Activated CD8-positive, alpha-beta memory T cell treated with anti-CD3 and anti-CD28 coated beads for 4 hours (primary cell): ENCODE measurements around the gene NHLRC3.
"Not testable (repeated sequence)": the region's sequence is repeated elsewhere in the genome, so short reads cannot be mapped to it uniquely, and the experiment has no call there.

Source experiments
- DNase-seq, 2 donors: peaks; one replicate each; pipeline ENCODE4 v3.0.0-alpha.2; 2020; ENCODE audit warnings: low read depth in 2 of 2

Gene NHLRC3, protein sequence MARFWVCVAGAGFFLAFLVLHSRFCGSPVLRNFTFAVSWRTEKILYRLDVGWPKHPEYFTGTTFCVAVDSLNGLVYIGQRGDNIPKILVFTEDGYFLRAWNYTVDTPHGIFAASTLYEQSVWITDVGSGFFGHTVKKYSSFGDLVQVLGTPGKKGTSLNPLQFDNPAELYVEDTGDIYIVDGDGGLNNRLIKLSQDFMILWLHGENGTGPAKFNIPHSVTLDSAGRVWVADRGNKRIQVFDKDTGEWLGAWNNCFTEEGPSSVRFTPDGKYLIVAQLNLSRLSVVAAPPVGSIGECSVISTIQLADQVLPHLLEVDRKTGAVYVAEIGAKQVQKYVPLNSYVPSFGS

DNA sequence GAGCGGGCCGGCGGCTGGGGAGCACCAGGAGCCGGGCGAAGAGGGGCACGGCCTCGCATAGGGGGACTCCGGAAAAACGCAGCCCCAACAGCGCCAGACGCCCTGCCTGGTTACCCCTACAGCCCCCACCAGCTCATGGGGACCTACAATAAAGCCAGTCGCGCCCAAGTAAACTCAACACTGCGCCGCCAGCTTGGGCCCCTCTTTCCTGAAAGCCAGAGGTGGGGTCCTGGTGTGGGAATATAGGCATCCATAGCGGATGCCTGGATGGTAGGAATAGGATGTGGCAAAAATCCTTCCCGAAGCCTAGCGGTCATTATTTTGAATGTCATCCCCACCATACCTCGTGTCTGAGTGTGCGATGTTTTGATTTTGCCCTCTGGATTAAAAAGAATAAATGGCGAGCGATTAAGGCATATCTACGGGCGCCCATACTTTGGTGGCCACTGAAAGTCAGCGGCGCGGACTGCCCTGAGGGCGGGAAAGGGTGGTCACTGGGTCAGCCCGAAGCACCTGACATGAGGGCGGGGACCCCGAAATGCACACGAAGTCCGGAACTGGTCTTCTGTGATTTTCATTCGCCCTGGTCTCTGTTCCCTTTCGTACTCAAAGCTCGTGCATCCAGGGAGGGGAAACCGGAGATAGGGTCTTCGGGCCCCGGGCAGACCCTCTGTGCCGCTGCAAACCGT is at the start of gene NHLRC3, which contains the start of gene PROSER1:
Gene NHLRC3 (plus strand): TSS at position 577 of the 689 bp plus-strand sequence. CDS start 184 bp downstream, outside the sequence.
Gene PROSER1 (minus strand): TSS at position 210 of the 689 bp plus-strand sequence. CDS start 847 bp downstream, outside the sequence.
- DNase-seq: peak; percentile 59 to 78

DNA sequence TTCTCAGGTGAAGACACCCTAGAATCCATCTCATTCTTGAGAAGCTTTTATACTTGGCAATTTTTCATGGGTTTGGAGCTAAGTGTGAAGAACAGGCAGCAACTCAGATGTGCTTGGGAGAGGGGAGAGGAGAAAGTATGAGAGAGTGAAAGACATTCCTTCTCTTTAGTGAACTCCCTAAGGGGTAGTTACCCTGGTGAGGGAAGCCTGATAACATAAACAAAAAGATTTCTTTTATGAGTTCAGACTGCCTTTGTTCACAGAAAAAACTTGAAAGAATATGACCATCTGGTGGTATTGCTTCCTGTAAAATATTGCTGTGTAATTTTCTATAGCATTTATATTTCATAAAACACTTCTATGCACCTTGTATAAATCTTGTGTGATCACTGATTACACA is 47.6 kb upstream of the NHLRC3 start, which contains the start of gene STOML3:
Gene STOML3 (minus strand): TSS at position 139 of the 400 bp plus-strand sequence. CDS start 110 bp downstream, at position 29.
- no peak for DNase-seq

DNA sequence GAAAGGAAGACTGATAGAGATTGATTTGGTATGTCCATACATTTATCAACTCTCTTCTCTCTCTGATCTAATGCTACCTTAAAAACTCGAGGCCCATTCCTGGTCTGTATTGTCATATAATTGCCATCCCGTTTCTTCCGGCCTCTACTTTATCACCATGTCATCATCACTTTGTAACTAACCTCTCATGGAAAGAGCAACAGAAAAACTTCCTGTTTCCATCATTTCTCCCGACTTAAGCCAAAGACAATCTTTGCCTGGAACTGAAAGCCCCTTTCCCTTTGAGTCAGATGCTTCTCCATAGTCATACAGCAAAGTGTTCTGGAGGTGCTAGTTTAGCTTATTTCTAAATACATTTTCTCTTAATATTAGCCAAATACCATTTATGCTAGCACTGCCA is 44.9 kb upstream of the NHLRC3 start:
- no peak for DNase-seq

DNA sequence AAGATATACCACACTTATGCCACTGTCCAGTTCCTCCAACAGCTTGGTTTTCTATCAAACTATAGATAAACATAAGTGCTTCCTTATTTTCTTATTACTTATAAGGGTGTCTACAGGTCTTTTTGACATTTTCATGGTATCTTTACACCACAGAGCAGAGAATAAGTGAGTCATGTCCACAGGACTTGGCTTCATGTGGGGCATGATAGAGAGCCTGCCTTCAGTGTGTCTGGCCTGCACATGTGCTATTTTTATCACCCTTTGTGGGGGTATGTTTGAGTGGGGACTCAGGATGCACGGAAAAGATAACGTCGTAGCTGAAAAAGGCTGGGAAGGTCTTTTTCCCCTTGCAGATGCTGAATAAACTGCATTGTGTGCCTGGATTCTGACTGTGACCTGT is 39.5 kb upstream of the NHLRC3 start:
- no peak for DNase-seq

DNA sequence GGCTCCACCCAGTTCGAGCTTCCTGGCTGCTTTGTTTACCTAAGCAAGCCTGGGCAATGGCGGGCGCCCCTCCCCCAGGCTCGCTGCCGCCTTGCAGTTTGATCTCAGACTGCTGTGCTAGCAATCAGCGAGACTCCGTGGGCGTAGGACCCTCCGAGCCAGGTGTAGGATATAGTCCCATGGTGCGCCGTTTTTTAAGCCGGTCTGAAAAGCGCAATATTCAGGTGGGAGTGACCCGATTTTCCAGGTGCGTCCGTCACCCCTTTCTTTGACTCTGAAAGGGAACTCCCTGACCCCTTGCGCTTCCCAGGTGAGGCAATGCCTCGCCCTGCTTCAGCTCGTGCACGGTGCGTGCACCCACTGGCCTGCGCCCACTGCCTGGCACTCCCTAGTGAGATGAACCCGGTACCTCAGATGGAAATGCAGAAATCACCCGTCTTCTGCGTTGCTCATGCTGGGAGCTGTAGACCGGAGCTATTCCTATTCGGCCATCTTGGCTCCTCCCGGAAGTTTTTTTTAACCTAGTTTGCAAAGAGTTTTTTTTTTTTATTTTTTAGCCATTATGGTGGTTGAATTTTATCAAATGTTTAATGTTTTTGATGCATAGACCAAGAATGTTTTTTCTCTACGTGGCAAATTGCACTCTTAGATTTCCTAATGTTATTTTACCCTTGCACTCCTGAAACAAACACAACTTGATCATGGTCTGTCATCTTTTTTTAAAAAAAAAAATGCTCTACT is 31.7 kb upstream of the NHLRC3 start:
- DNase-seq: not testable (repeated sequence)

DNA sequence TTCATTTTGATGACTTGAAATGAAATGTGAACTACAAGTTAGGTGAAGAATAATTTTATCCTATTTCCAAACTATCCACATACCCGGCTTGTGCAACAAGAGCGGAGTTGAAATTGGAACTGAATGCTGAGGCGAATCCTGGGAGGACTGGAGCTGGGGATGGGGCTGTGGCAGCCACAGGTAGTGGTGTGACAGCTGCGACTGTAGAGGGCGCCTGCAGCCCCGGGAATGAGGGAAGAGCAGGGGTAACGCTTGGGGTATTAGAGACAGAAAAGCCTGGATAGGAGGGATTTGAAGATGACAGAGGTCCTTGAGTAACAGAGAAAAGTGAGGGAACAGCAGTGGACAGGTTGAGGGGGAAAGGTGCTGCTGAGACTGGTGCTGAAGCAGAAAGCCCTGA is 25.6 kb upstream of the NHLRC3 start:
- DNase-seq: no peak

DNA sequence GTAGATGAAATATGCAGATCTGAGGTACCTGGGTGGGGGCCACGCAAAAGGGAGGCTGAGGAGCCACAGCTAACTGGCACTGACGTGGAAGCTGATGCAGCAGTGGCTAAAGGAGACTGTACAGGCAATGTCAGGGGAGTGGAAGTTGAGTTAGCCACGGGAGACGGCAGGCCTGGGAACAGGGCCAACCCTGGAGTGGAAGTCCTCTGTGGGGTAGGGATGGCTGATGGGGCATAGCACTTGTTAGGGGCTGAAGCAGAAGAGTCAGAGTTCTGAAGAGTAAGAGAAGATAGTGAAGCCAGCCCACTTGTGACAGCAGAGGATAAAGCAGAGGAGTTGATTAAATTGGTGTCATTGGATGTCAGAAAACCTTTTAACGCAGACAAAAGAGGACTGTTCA is 24.8 kb upstream of the NHLRC3 start:
- DNase-seq: no peak

DNA sequence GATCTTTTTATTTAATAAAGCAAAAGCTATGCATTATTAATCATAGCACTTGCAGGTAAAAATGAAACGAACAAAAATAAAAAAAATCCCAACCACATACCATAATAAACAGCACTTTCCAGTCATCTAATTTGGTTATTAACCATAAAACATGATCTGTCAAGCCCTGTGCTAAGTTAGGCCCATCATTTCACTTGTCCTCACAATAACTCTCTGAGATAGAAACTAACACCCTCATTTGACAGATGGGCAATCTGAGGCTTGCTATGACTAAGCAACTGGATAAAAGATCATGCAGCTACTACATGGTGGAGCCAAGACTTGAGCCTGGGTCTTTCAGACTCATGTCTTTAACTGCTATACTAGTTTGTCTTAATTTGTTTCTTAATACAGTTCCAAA is 22.2 kb upstream of the NHLRC3 start:
- no peak for DNase-seq

DNA sequence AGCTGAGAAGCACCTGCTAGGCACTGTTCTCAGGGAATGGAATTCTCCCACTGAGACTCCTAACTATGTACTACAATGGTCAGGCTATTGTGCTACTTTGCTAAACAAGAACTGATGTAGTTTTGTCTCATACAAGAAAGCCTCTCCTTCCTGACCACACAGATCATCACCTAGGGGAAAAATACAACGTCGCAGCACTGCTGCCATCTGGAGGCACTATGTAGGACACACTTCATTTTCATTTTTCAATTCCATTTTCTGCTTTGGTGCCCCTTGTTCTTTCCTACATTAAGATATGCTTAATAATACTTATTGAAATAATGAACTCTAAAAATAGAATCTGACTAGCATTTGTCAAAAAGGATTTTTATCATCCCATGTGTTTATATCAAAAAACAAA is 21.5 kb upstream of the NHLRC3 start:
- no peak for DNase-seq

DNA sequence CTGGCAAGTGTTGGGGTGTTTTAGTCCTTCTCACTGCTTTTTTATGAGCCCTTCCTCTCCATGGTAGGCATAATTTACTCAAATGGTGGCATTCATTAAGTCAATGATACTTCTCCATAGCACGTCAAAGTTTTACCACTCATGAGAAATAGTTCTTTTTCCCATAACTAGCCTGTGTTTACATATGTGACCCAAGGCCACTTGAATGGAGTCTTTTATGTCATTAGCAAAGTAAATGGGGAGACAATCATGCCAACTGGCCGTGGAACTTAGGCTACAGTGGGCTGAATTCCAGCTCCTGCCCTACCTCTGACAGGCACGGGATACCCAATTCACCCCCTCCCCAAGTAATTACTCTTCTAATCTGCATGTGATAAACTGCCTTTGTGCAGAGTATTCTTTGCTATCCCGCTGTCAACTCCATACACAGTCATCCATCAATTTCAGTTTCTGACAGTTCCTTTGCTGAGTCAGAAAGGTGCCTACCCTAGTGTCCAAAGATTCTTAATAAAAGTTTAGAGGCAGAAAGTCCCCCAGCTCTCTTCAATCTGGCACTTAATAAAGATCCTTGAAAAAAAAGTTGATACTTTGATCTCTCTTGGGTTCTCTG is 17.3 kb upstream of the NHLRC3 start:
- no peak for DNase-seq

DNA sequence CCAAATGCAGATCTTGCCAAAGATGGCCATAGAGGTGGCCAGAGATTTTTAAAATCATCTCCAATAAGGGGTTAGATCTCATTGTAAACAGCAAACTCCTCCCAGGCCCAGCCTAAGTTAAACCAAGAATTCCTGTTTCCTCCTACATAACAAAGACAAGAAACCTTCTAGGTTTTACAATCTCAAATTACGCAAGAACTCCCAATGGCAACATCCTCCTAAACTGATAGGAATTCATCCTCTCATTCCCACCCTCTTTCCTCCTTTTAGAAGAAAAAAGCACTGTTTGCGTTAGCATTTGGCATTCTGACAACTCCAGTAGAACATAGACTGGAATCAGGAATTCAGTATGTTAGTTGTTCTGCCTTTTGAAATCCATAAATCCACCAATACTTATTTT is 14.9 kb upstream of the NHLRC3 start:
- DNase-seq: no peak

DNA sequence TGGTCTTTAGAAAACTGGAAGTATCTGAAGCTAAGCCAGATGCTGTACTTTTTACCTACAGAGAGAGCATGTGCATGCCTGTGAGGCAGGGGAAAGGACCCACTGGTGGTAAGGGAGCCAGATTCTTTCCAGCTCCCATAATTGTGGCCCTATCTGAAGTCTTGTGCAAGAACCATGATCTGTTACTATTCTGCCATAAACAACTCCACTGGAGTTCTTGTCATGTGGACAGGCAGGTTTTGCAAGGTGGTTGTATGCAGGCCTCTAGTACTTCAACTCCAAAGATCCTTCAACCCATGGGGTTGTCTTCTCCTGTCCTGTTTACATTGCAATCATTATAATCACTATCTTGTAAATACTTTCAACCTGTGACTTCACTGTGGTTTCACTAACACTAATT is 14.5 kb upstream of the NHLRC3 start:
- DNase-seq: no peak

DNA sequence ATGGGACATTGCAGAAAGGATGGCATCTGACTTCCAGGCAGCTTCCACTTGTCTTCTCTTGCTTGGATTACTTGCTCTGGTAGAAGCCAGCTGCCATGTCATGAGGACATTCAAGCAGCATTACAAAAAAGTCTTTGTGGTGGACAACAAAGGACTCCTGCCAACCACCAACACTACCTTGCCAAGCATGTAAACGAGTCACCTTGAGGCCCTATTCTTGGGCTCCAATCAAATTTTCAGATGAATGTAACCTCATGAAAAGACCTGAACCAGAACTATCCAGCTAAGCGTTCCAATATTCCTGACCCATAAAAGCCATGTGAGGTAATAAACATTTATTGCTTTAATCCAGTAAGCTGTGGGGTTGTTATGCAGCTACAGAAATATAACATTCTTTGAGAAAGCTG is 12.8 kb upstream of the NHLRC3 start:
- DNase-seq: no peak

DNA sequence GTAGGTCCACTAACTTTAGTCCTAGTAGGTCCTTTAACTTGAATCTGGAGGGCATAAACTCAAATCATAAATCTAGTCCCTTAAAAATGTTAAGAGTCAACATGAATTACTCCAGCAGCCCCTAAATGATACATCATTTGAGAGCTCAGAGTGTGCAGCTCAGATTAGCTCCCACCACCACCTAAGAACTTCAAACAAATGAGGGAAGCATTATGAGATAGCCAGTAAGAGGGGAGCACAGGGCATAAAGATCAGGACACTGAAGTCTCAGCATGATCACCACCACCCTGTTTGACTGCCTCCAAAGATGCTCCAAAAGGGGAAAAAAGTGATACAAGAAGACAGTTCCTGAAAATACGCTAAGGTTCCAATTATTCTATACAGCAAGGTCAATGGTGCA is 6.1 kb upstream of the NHLRC3 start:
- no peak for DNase-seq

DNA sequence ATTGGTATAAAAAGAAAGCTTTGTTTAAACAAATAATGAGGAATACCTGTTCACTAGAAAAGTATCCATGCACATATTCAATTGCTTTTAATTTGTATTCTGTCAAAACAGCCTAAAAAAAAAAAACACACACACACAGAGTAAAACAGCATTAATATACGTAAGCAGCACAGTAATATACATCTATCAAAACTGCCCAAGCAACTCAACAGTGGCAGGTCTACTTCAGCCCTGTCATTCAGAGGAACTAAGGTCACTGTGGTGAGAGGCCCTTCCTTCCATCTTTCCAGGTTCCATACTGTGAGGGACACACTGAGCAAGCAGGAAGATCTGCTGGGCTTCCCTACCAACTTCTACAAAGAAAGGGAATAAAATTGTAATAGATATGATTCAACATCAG is 4.2 kb upstream of the NHLRC3 start:
- DNase-seq: no peak

DNA sequence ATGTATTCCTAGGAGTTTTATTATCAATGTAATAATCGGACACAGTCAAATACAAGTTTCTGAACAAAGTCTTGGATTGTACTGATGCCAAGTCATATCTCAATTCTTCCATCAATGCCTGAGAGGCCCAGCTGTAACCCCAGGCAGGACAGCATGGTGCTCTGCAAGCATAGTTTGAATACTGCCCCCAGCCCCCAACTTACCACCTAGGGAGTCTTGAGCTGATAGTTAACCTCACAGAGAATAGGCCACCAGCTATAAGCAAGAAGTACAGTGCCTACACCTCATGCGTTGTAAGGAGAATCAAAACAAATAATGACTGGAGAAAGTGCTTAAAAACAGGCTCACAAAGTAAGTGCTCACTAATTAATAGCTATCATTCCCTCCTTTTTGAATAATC is 3.1 kb upstream of the NHLRC3 start:
- no peak for DNase-seq

DNA sequence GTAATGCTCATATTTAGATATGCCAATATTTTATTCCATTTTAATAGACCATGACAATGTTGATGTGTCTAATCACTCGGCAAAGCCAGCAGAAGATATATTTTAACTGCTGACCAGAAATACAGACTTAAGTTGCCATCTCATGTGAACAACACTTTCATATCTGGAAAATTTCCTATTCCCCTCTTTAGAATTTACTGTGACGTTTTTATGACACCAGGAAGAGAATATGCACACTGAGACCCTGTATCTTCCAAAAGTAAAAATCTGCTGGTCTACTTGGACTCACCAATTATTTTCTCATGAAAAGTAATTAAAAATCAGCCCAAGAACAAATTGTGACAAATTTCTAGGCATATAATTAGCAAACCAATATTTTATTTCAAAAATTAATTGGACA is 2.5 kb upstream of the NHLRC3 start:
- no peak for DNase-seq

DNA sequence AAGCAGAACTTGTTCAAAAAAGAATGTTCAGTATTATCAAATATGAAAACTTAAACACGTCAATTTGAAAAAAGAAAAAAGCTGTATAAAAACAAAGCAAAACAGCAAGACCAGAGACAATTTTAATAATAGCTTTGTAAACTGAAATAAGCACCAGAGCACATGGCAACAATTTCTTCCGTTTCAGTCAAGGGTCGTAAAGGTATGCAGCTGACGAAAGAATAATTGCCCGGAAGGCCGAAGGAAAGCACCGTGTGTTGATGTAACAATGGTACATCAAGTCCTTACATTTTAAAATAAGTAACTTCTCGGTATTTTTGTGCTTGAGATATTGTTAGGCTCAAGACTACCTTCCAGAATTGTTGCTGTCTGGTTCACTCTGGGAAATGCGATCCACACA is 2.0 kb upstream of the NHLRC3 start:
- no peak for DNase-seq

DNA sequence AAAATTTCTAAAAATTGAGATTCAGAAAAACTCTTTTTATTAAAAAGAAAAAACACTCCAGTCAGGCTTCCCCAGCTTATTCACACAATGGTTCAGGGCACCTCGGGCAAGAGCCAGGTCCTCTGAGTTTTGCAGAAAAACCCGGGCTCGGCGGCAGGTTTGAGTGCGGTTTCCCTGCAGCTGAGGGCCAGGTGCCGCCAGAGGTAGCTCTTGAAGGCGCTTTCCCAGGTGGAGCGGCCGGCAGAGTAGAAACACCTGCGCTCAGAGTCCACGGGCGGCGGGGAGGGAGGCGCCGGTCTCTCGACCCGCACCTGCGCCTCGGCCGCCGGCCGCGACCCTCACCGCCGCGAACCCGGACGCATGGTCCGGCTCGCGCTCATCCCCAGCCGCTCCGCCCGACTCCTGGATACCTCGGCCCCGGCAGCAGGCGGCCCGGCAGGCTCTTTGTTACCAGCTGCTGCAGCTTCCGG is 811 bp upstream of the NHLRC3 start:
- no peak for DNase-seq

DNA sequence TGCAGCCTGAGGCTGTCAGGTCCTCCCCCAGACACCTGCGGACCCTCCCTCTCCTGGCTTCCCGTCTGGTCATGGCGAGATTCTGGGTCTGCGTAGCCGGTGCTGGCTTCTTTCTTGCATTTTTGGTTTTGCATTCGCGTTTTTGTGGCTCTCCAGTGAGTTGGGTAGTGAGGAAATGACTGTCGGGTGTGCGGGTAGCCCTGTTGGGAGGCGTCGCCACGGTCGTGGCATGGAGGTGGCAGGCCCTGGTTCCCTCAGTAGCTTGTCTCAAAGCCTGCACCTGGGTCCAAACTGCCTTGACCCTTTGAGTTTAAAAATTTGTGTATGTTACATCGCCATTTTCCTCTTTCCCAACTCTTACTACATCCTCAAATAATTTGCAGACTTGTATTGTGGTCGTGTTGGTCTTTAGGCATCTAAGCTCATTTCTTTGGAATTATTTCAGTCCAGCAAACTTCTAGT is 344 bp downstream of the NHLRC3 start:
- DNase-seq: peak; percentile 13

DNA sequence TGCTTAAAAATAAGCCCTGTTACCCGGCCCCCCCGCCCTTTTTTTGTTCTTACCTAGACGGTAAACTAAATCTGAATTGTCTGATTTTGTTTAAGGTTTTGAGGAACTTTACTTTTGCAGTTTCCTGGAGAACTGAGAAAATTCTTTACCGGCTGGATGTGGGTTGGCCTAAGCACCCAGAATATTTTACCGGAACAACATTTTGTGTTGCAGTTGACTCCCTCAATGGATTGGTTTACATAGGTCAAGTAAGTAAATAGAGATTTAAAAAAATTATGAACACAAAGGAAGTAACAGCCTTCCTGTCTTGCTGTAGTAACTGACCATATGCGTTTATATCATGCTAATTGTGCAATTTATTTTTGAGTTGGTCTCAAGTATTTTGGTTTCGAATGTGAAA is 785 bp downstream of the NHLRC3 start:
- DNase-seq: no peak

DNA sequence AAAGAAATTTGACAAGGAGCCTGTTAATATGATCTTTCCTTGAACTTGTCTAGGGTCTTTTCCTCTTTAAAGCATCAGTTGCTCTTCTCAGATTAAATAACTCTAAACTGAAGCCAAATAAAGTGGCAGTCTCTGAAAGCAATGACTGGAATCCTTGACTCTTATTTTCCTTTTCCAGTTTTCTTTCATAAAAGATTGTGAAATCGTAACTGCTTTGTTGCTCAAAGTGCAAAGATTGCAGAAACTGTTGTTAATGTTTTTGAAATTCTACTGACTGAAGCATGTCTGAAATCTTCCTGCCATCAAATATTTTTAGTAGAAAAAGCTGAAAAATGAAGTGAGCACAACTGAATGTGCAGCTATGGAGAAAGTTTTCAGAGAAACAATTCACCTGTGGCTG is 1.9 kb downstream of the NHLRC3 start:
- DNase-seq: no peak
